Heart right ventricle (tissue), 16 donors: Measurements from ENCODE around the gene SDSL. TPM values are rescaled to one million over a fixed set of nuclear protein-coding genes. Genes with fewer than 3 reads are reported as not detected.

ENCODE experiments used
- ATAC-seq, 8 donors: fragments of 200-7000 bp; cut with Tn5 transposase; one replicate each; pipeline ENCODE4 v1.9.1; 2020; ENCODE audit warnings: mild to moderate bottlenecking in 8 of 8, moderate library complexity in 8 of 8, moderate number of reproducible peaks in 1 of 8
- DNase-seq, 2 donors: peaks; one replicate each; pipeline ENCODE4 v3.0.0-alpha.2; 2020
- H3K27ac ChIP-seq, 10 donors: fragments of 200-600 bp; sonication (generic) in 2 of 10; one replicate each; pipeline versions ENCODE4 v1.5.0 to v1.8.0; 2020 to 2022; ENCODE audit warnings: mild to moderate bottlenecking in 3 of 10
- H3K27me3 ChIP-seq, 7 donors: fragments of 200-600 bp; one replicate each; pipeline ENCODE4 v1.8.0; 2021 to 2022; ENCODE audit warnings: mild to moderate bottlenecking in 2 of 7
- H3K36me3 ChIP-seq, 9 donors: fragments of 200-600 bp; sonication (generic) in 1 of 9; one replicate each; pipeline versions ENCODE4 v1.5.0 to v1.8.0; 2020 to 2022; ENCODE audit warnings: mild to moderate bottlenecking in 2 of 9
- H3K4me1 ChIP-seq, 9 donors: fragments of 200-600 bp; sonication (generic) in 1 of 9; one replicate each; pipeline versions ENCODE4 v1.5.0 to v1.8.0; 2020 to 2022; ENCODE audit warnings: mild to moderate bottlenecking in 4 of 9
- H3K4me3 ChIP-seq, 10 donors: fragments of 200-600 bp; sonication (generic) in 2 of 10; one replicate each; pipeline versions ENCODE4 v1.5.0 to v1.8.0; 2020 to 2022; ENCODE audit warnings: mild to moderate bottlenecking in 7 of 10, moderate library complexity in 2 of 10
- H3K9me3 ChIP-seq, 11 donors: fragments of 200-600 bp in 10 of 11; sonication (generic) in 2 of 11; one replicate each; pipeline versions ENCODE4 v1.5.0 to v1.8.0; 2013 to 2022; ENCODE audit warnings: mild to moderate bottlenecking in 2 of 11, control low read depth in 1 of 11, moderate library complexity in 1 of 11
- WGBS, 2 donors: extraction: QIAGEN DNeasy Blood & Tissue Kit; methylation state at CpG; one replicate each; pipeline ENCODE4 v1.1.7; 2013; ENCODE audit warnings: inconsistent platforms in 1 of 2; 5-methylcytosine and 5-hydroxymethylcytosine counted together
- intact Hi-C, 10 donors: fragments of 100-400 bp; cut with DNase I; formaldehyde crosslinking; loops; one replicate each; pipeline versions ENCODE4 v1.11.1 to v1.14.2; 2022
- polyA plus RNA-seq, 2 donors: library from polyadenylated mRNA; stranded (reverse); fragments of 200-250 nt; gene quantifications; one replicate each; pipeline ENCODE4 v1.2.3, GENCODE V29; 2013
- total RNA-seq, 10 donors: library from RNA; stranded (reverse); fragmentation: NEBNext Ultra II Directional in 3 of 10; extraction: Animal tissue kit (Norgen Biotek cat#: 25700) in 3 of 10; gene quantifications; one replicate each; pipeline versions ENCODE4 v1.2.1 to v1.2.4, GENCODE V29; 2021 to 2023
- TF ChIP-seq, protein P1 (sequence below), 9 donors: fragments of 200-600 bp; sonication (generic) in 2 of 9; IDR thresholded peaks; one replicate each; pipeline versions ENCODE4 v1.5.0 to v1.8.0; 2021 to 2022; ENCODE audit warnings: antibody characterized with exemption in 9 of 9, mild to moderate bottlenecking in 5 of 9, moderate library complexity in 1 of 9
- donor health status: Arrhythmogenic right ventricular cardiomyopathy.
- donor health status: ischemic (EF 13 %, LVEDD 7.1; RV severe dilation, severe dysfunction).
- donor health status: healthy with polysubstance abuse.
- donor health status: DM: no; HTN: yes; CAD: no.
- donor health status: DM: no; HTN: no; CAD: no.
- donor health status: ischemic (EF 25% LVEDD 6.9; RV normal size, moderate dysfunction).
- donor health status: ischemic (EF 25% LVEDD 5.7; RV mildly dilated, moderate dysfunction).
- donor health status: healthy.
- donor health status: DM: yes; HTN: yes; CAD: no.
- donor health status: Ischemic cardiomyopathy.
- donor health status: ischemic (EF 35%, LVEDD 5.7; RV mildly dilated, moderate dysfunction).
- donor health status: nonischemic (EF 11% LVEDD 7.7; RV severe dilation, severe dysfunction).
- donor health status: DM: yes; HTN: yes; CAD: no.
- donor health status: PGD.
- donor health status: ischemic (EF 29% LVEDD 5.4; RV normal size, mild dysfunction).
- donor health status: nonischemic (EF 23%, LVEDD 6.1; RV moderate dilation, normal function).

SDSL gene
- total and polyA plus RNA-seq, 12 donors: 2.0 to 23.4 (median 13.8) TPM

DNA sequence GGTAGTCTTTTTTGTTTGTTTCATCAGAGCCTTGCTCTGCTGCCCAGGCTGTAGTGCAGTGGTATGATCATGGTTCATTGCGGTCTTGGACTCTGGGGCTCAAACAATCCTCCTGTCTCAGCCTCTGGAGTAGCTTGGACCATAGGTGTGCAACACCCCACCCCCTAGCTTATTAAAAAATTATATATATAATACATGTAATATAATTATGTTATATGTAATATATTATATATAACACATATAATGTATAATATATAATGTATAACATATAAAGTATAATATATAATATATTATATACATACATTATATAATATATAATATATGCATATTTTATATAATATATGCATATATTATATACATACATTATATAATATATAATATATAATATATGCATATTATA is 27.7 kb downstream of the SDSL start:
- H3K27ac ChIP-seq: no peak overlapping the region
- TF ChIP-seq, protein P1, sequence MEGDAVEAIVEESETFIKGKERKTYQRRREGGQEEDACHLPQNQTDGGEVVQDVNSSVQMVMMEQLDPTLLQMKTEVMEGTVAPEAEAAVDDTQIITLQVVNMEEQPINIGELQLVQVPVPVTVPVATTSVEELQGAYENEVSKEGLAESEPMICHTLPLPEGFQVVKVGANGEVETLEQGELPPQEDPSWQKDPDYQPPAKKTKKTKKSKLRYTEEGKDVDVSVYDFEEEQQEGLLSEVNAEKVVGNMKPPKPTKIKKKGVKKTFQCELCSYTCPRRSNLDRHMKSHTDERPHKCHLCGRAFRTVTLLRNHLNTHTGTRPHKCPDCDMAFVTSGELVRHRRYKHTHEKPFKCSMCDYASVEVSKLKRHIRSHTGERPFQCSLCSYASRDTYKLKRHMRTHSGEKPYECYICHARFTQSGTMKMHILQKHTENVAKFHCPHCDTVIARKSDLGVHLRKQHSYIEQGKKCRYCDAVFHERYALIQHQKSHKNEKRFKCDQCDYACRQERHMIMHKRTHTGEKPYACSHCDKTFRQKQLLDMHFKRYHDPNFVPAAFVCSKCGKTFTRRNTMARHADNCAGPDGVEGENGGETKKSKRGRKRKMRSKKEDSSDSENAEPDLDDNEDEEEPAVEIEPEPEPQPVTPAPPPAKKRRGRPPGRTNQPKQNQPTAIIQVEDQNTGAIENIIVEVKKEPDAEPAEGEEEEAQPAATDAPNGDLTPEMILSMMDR (IDR thresholded peaks at IDR 0.05): no peak
- WGBS, 2 donors: 92 to 94% methylated on average over 1 of the region's 1 CpG

GRCh38 chr12:113452458-113452857 is 30.3 kb downstream of the SDSL start:
- DNase-seq: no peak
- Histone ChIP-seq H3K4me3 (no peak overlapping the region), H3K27me3 (peaks cover 0 to 67% (median 32%) of the 10 kb centered on the region in 7 donors), H3K9me3 (no peaks in the 10 kb centered on the region), H3K4me1 (no peaks in the 10 kb centered on the region), H3K36me3 (no peaks in the 10 kb centered on the region), H3K27ac (no peak overlapping the region)
- 83 to 95% methylated on average over 2 of the region's 2 CpGs for WGBS, 2 donors
- TF ChIP-seq, protein P1 (IDR thresholded peaks at IDR 0.05): no peak
- ATAC-seq: no peak
- intact Hi-C loops: no loop called here

More for the DNA sequence above, 27.7 kb downstream of the SDSL start:
- Histone ChIP-seq H3K4me1 (no peaks in the 10 kb centered on the region), H3K9me3 (peaks cover 0 to 4% (median 0%) of the 10 kb centered on the region in 11 donors), H3K4me3 (no peak overlapping the region), H3K27me3 (peaks cover 0 to 66% (median 37%) of the 10 kb centered on the region in 7 donors), H3K36me3 (no peaks in the 10 kb centered on the region)
- intact Hi-C loops: no loop called here
- no peak for DNase-seq
- no peak for ATAC-seq

GRCh38 chr12:113453330-113453729 is 31.1 kb downstream of the SDSL start:
- peaks cover 0 to 69% (median 41%) of the 10 kb centered on the region in 7 donors for H3K27me3 ChIP-seq
- H3K4me1 ChIP-seq: no peaks in the 10 kb centered on the region
- TF ChIP-seq, protein P1 (IDR thresholded peaks at IDR 0.05): no peak
- DNase-seq (no peak), ATAC-seq (no peak)
- no peaks in the 10 kb centered on the region for H3K36me3 ChIP-seq
- no peak overlapping the region for H3K4me3 ChIP-seq
- 19 to 24% methylated on average over 6 of the region's 6 CpGs for WGBS, 2 donors
- H3K9me3 ChIP-seq: no peaks in the 10 kb centered on the region
- intact Hi-C loops: no loop called here
- H3K27ac ChIP-seq: no peak overlapping the region

GRCh38 chr12:113456199-113456598 is 34.0 kb downstream of the SDSL start:
- DNase-seq (no peak), ATAC-seq (no peak)
- intact Hi-C loops: no loop called here
- H3K27me3 ChIP-seq: peaks cover 0 to 91% (median 56%) of the 10 kb centered on the region in 7 donors
- no peak overlapping the region for H3K4me3 ChIP-seq
- H3K36me3 ChIP-seq: no peaks in the 10 kb centered on the region
- no peaks in the 10 kb centered on the region for H3K9me3 ChIP-seq
- 75 to 76% methylated on average over 2 of the region's 2 CpGs for WGBS, 2 donors
- no peaks in the 10 kb centered on the region for H3K4me1 ChIP-seq
- no peak overlapping the region for H3K27ac ChIP-seq
- TF ChIP-seq, protein P1 (IDR thresholded peaks at IDR 0.05): no peak
